GM12874 (cell line): ENCODE results near the gene DUOXA2.

Experiments used
- TF ChIP-seq, protein P1 (sequence below): IDR thresholded peaks from 2 replicates; pipeline ENCODE4 v1.5.1; 2011; ENCODE audit warnings: low read depth, mild to moderate bottlenecking, control low read depth, low read length, moderate library complexity; ENCODE audit not compliant: insufficient read depth

The DUOXA2 gene

DNA sequence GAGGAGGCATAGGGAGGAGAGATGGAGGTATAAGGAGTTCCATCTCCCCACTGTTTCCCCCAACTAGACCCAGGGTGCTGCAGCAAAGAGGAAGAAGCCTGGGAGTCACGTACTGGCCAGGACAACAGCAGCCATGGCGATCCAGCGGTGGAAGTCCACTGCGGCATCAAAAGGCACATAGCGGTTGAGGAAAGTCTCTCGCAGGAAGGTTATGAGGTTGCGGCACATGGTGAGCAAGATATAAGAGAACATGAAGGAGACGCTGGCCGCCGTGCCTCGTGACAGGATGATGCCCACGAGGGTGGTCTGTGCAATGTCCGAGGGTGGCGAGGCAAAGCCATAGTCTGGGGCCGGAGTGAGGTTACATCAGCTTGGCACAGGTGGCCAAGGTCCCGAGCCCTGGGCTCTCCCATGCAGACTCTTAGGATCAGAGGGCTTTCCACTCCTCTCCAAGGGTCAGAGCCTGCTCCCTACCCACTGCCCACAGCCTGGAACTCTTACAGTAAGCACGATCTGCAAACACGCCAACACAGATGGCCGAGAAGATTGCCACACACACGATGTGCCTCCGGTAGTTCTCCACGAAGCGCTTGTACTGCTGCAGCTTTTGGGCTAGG is 14.5 kb upstream of the DUOXA2 start:
- TF ChIP-seq, protein P1, sequence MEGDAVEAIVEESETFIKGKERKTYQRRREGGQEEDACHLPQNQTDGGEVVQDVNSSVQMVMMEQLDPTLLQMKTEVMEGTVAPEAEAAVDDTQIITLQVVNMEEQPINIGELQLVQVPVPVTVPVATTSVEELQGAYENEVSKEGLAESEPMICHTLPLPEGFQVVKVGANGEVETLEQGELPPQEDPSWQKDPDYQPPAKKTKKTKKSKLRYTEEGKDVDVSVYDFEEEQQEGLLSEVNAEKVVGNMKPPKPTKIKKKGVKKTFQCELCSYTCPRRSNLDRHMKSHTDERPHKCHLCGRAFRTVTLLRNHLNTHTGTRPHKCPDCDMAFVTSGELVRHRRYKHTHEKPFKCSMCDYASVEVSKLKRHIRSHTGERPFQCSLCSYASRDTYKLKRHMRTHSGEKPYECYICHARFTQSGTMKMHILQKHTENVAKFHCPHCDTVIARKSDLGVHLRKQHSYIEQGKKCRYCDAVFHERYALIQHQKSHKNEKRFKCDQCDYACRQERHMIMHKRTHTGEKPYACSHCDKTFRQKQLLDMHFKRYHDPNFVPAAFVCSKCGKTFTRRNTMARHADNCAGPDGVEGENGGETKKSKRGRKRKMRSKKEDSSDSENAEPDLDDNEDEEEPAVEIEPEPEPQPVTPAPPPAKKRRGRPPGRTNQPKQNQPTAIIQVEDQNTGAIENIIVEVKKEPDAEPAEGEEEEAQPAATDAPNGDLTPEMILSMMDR = no peak

GRCh38 chr15:45100884-45101625 is 13.1 kb upstream of the DUOXA2 start:
- TF ChIP-seq, protein P1 = no peak

GRCh38 chr15:45101749-45102148 is 12.4 kb upstream of the DUOXA2 start:
- TF ChIP-seq, protein P1 = no peak

GRCh38 chr15:45102226-45102625 is 11.9 kb upstream of the DUOXA2 start:
- TF ChIP-seq, protein P1 = no peak

DNA sequence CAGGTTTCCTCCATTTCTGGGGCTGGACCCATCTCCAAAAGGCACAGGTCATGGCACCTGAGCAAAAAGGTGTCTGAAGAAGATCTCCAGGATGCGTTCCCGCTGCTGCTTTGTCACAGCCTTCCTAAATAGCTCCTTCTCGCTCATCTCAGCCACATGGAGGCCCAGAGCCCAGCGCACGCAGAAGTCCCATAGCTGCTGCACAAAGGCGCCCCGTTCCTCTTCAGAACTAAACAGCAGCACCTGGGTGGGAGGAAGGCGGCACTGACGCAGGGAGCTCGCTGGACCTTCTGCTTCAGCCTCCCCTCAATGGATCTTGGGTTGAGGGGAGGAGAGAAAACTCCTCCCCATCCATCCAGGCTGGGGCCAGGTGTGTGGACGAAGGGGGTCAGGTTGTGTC is 8.5 kb upstream of the DUOXA2 start:
- TF ChIP-seq, protein P1 = no peak

DNA sequence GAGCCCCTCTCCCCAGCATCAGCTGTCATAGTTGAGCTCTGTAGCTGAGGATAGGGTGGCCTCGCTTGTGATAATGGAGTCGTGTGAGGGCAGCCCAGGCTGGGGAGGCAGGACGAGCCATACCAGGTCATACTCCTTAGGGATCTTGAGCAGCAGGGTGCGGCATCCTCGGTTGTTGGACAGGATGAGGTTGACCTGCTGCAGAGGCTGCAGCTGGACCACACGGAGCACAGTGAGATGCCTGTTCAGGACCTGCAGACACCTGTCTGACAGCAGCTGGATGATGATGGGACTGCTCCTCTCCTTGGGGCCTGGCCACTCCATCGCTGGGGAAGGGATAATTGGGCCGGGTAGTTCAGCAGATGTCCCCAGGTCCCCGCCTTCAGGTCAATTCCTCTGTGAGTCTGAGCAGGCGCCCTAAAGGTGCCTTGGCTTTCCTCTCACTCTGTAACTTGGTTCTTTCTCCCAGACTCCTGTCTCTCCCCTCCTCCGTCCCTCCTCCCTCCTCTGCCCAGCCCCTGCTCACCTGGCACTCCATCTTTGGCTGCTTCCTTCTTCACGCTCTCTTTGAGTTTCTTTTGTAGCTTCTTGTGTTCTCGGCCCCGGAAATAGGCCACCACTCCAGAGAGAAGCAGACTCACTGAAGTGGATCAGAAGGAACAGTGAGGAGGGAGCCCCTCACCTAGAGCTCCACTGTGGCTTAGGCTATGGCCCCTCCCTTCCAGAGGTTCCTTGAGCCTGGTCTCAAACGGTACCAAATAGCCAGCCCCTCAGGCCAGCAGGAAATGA is 7.9 kb upstream of the DUOXA2 start:
- TF ChIP-seq, protein P1 = no peak

GRCh38 chr15:45107941-45108630 is 6.0 kb upstream of the DUOXA2 start:
- TF ChIP-seq, protein P1 = no peak
